Brain pericyte (primary cell): ENCODE measurements around the gene BPIFB4.
"Not testable (repeated sequence)": the region's sequence is repeated elsewhere in the genome, so short reads cannot be mapped to it uniquely, and the experiment has no call there.

Experiments used
- DNase-seq: peaks from one replicate; pipeline ENCODE4 v3.0.0-alpha.2; 2012; ENCODE audit warnings: low read depth, low spot score

The BPIFB4 gene

GRCh38 chr20:33086052-33086722 is 6.7 kb downstream of the BPIFB4 start:
- no peak for DNase-seq

GRCh38 chr20:33091147-33091546 is 11.7 kb downstream of the BPIFB4 start:
- DNase-seq = no peak

GRCh38 chr20:33091693-33092092 is 12.2 kb downstream of the BPIFB4 start:
- DNase-seq = no peak

DNA sequence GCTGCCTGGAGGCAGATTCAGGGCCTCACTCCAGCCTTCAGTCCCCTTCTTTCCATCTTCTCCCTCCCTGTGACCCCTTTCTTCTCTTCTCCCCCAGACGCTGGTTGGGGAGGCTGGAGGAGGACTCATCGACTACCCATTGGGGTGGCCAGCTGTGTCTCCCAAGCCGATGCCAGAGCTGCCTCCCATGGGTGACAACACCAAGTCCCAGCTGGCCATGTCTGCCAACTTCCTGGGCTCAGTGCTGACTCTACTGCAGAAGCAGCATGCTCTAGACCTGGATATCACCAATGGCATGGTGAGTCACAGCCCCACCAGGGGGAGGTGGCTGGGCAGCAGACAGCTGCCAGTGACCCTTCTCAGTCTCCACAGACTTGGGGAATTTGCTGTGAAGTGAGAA is 12.9 kb downstream of the BPIFB4 start:
- DNase-seq = no peak

DNA sequence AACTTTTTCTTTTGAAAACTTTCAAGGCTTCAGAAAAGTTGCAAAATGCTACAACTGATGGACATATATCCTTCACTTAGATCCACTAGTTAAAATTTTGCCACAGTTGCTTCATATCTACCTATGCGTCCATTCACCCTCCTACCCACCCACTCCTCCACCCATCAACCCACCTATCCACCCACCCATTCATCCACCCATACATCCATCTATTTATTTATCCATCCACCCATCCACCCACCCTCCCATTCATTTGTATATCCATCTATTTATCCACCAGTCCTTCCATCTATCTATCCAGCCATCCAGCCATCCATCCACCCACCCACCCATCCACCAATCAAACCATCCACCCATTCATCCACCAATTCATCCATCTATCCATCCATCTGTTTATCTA is 13.6 kb downstream of the BPIFB4 start:
- no peak for DNase-seq

GRCh38 chr20:33093582-33093981 is 14.1 kb downstream of the BPIFB4 start:
- no peak for DNase-seq

- DNase-seq = no peak
These were observed 15.8 kb downstream of the BPIFB4 start for GRCh38 chr20:33095249-33095648.

DNA sequence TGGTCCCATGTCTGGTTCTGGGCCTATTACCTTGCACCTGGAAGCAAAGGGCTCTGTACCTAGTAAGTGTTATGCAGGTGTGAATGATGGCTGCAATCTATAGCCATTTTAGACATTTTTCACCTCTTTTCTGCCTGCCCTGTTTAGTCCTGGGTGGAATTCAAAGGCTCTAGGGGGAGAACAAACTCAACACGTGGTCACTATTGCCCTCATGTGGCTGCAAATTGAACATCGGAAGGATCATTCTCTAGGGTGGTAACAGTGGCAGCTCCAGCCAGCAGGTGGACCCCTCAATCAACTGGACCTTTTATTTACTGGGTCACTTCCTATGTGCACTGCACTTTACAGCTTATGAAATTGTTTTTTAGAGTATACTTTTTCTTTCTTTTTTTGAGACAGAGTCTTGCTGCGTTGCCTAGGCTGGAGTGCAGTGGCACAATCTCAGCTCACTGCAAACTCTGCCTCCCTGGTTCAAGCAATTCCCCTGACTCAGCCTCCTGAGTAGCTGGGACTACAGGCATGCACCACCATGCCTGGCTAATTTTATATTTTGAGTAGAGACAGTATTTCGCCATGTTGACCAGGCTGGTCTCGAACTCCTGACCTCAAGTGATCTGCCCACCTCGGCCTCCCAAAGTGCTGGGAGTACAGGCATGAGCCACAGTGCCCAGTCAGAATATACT is 16.6 kb downstream of the BPIFB4 start:
- not testable (repeated sequence) for DNase-seq

DNA sequence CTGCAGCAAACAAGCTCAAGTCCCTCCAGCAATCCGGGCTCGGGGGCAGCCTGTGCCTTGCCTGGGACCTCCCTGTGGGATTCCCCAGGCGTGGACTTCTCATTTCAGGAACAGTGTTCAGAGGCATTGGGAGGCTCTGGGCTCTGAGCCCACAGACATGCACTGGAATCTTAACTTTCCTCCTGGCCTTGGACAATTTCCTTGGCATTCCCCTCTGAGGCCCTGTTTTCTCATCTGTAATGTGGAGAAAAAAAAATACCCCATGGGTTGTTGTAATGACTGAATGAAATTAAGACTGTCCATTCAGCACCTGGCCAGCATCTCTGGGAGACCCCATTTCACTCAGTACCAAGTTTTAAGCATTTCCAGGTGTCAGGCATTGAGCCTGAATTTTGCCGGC is 17.6 kb downstream of the BPIFB4 start:
- DNase-seq = no peak

DNA sequence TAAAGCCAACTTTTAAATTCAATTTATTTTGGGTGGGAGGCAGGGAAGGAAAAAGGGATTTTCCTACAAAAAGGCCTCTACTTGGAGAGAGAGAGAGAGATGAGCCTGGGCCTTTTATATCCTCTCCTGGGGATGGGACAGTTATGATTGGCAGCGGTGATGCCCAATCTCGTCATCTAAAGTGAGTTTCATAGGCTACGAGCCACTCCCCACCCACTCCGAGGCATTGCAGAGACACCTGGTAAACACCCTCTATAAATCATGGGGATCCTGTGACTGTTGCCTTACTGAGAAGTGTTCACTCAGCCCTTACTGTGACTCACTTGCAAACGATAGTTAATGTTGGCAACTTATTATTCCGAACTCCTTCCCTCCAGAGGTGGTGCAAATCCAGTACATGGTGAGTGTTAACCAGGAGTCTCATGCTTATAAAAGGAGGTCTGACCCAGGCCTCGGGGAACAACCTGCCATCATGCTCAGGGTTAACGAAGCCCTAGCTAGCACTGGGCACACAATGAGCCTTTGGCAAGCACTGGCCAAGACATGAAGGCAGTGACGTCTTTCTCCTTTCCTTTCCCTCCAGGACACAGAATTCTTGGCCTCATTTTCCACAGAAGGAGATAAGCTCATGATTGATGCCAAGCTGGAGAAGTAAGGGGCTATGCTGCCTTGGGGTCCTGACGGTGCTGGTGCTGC is 20.5 kb downstream of the BPIFB4 start:
- no peak for DNase-seq

DNA sequence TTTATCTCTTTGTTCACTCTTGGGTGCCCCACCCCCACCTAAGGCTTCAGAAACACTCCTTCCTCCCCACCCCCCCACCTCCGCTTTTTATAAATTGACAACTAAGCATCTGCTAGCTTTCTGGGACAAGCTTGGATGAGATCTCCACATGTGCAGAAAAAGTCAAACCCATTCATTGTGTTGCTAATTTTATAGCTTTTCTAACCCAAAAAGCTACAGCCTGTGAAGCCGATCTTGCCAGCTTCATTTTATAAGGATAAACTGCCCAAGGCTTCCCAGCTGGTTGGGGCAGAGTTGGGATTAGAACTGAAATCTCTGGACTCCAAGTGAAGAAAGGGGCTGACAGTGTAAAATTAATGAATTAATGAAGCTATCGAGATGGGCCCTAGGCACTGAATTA is 24.1 kb downstream of the BPIFB4 start:
- no peak for DNase-seq

DNA sequence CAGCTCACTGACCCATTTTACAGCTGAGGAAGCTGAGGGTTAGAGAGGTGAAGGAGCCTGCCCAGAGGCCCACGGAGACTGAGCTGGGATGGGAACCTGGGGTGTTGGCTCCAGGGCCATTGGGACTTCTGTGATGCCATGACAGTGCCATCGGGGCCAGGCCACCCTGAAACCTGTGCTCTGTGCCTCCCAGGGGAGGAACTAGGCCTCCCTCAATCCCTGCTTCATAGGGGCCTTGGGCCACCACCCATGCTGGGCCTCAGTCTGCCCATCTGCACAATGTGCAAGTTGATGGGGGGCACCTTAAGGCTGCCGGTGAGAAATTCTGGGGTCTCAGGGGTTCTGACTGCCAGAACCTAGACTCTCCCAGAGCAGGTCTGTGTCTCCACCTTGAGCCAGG is 24.9 kb downstream of the BPIFB4 start:
- no peak for DNase-seq

DNA sequence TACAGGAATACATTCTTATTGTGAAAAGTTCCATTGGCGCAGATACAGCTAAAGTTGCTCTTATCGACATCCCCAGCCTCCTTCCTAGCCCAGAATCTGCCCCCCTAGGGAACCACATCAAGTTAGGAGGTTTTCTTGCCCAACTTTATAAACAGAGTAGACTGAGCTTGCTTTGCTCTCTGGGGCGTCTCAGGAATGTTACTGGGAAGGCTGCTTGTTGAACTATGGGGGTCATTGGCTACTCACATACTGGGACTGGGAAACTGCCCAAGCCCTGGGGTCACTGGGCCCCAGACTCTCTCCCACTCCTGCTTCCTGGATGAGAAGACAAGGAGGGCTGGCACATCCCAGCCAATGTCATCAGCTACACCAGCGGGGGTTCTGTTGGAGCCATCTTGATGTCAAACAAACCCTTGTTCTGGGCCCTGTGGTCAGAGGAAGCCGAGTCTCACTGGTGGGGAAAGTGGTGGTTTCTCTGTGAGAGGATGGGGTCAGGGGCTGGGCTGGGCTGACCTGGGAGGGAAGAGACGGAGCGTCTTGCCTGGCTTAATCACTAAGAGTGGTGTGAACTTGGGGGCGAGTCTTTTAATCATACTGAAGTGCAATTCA is 26.0 kb downstream of the BPIFB4 start:
- no peak for DNase-seq

GRCh38 chr20:33106058-33106620 is 26.7 kb downstream of the BPIFB4 start:
- DNase-seq = not testable (repeated sequence)

GRCh38 chr20:33108661-33109060 is 29.2 kb downstream of the BPIFB4 start:
- no peak for DNase-seq

GRCh38 chr20:33110147-33110825 is 30.8 kb downstream of the BPIFB4 start:
- DNase-seq = no peak

- no peak for DNase-seq
These were observed 31.9 kb downstream of the BPIFB4 start for GRCh38 chr20:33111306-33111705.

DNA sequence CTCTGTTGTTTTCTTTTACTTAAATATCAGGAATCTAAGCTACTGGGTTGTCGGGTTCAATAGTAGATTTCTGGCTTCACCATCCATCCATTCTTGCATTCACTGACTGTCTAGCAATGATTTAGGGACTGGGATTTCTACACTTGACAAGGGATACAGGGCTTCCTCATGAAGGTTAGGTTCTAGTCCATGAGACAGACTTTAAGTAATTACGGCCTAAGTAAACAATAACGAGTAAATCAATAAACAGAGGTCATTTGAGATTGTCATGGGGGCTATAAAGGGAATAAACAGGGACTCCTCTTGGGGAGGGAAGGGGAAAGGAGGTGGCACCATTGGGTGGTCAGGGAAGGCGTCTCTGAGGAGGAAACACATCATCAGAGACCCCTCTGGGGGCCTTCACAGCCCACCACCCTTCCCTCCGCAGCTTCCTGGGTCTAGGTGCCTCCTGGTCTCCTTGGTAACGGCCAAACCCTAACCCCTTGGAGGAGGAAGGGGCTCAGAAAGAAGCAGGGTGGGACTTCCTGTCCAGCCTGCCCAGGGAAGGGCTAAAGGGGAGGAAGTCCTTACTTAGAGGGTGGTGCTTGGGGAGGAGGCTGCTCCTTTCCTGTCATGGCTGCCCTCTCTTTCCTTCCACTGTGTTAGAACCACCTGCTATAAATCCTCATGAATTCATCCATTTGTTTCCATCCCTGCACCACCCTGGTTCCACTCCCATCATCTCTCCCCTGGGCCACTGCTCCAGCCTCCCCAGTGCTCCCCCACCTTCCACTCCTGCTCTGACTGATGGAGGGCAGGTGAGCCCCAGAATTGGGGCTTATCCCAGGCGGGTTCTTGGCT is 33.3 kb downstream of the BPIFB4 start:
- no peak for DNase-seq

- DNase-seq = no peak
These were observed 34.0 kb downstream of the BPIFB4 start for GRCh38 chr20:33113387-33113908.

DNA sequence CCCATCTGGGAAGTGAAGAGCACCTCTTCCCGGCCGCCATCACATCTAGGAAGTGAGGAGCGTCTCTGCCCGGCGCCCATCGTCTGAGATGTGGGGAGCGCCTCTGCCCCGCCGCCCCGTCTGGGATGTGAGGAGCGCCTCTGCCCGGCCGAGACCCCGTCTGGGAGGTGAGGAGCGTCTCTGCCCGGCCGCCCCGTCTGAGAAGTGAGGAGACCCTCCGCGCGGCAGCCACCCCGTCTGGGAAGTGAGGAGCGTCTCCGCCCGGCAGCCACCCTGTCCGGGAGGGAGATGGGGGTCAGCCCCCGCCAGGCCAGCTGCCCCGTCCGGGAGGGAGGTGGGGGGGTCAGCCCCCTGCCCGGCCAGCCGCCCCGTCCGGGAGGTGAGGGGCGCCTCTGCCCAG is 36.1 kb downstream of the BPIFB4 start:
- not testable (repeated sequence) for DNase-seq
